GM10266 (cell line): ENCODE results near the gene DUSP18.

Source experiments
- DNase-seq: peaks from one replicate; pipeline ENCODE4 v3.0.0; 2012; ENCODE audit errors: extremely low spot score
- TF ChIP-seq, protein P1 (sequence below): IDR thresholded peaks from 2 replicates; pipeline ENCODE4 v1.5.1; 2012; ENCODE audit warnings: mild to moderate bottlenecking, low read depth; ENCODE audit not compliant: control insufficient read depth, insufficient read depth; ENCODE audit errors: missing control alignments

The DUSP18 gene

GRCh38 chr22:30701872-30702271 is 34.2 kb upstream of the DUSP18 start:
- no peak for DNase-seq
- TF ChIP-seq, protein P1, sequence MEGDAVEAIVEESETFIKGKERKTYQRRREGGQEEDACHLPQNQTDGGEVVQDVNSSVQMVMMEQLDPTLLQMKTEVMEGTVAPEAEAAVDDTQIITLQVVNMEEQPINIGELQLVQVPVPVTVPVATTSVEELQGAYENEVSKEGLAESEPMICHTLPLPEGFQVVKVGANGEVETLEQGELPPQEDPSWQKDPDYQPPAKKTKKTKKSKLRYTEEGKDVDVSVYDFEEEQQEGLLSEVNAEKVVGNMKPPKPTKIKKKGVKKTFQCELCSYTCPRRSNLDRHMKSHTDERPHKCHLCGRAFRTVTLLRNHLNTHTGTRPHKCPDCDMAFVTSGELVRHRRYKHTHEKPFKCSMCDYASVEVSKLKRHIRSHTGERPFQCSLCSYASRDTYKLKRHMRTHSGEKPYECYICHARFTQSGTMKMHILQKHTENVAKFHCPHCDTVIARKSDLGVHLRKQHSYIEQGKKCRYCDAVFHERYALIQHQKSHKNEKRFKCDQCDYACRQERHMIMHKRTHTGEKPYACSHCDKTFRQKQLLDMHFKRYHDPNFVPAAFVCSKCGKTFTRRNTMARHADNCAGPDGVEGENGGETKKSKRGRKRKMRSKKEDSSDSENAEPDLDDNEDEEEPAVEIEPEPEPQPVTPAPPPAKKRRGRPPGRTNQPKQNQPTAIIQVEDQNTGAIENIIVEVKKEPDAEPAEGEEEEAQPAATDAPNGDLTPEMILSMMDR, result no peak

DNA sequence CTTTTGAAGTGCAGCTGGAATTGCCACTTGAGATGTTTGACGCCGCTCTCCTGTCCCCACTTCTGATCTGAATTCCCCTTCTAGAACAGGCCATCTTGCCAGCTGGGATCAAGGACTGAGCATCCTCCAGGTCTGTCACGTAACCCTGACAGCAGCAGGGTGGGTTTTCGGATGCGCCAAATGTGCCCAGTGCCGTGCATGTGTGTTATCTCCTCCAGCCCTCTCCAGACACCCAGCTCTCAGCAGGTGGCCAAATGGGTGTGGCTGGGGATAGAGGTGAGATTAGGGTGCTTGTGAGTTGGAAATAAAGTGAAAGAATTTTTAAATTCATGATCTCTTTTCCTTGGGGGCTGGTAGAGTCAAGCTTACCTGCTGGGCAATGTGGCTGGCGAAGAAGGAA is 30.3 kb upstream of the DUSP18 start:
- no peak for DNase-seq

GRCh38 chr22:30695871-30696655 is 28.4 kb upstream of the DUSP18 start:
- DNase-seq, result no peak
- TF ChIP-seq, protein P1, result no peak

More for the DNA sequence above, 30.3 kb upstream of the DUSP18 start:
- TF ChIP-seq, protein P1, result no peak

GRCh38 chr22:30695351-30695851 is 27.7 kb upstream of the DUSP18 start:
- DNase-seq, result no peak
- TF ChIP-seq, protein P1, result no peak

DNA sequence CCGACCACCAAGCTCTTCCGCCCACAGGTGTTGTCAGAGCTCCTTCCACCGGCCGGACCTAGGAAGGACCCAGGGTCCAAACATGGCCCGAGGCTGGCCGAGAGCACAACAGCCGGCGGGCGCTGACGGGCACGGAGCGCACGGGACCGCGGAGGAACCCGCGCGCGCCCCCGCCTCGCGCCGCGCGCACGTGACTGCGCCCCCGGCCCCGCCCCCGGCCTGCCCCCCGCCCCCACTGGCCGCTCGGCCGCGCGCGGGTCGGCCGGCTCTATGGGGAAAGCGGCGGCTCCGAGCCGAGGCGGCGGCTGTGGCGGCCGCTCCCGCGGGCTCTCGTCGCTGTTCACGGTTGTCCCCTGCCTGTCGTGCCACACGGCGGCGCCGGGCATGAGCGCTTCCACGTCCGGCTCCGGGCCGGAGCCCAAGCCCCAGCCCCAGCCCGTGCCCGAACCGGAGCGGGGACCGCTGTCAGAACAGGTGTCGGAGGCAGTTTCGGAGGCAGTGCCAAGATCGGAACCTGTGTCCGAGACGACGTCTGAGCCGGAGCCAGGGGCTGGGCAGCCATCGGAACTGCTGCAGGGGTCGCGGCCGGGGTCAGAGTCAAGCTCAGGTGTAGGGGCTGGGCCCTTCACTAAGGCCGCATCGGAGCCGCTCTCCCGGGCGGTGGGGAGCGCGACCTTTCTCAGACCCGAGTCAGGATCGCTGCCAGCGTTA is 27.1 kb upstream of the DUSP18 start, which contains the start of gene OSBP2:
Gene OSBP2, plus strand, starts transcription at position 235 of the 711 bp plus-strand sequence. Its CDS starts 36 bp downstream, at position 271.
- TF ChIP-seq, protein P1, result no peak
- DNase-seq, result peak; percentile 45

DNA sequence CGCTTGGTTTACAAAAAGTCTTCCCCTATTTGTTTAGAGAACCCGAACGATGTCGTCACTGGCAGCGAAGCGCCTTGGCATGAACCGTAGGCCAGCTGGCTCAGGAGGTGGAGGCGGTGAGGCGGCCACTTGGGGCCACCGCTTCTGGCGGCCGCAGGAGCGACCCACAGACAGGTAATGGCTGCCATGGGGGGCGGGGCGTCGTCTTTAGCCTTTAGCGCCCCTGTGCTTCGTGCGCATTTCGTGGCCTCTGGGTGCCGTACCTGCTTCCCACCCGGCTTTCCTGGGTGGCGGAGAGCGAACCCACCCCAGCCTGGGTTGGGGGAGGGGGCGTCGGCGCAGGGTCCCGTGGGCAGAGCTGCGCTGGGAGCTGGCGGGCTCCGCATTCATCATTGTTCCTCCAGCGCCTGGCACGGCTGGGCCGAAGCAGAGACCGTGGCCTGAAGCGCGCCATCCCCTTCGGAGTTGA is 26.5 kb upstream of the DUSP18 start:
- TF ChIP-seq, protein P1, result no peak
- DNase-seq, result peak; percentile 43

DNA sequence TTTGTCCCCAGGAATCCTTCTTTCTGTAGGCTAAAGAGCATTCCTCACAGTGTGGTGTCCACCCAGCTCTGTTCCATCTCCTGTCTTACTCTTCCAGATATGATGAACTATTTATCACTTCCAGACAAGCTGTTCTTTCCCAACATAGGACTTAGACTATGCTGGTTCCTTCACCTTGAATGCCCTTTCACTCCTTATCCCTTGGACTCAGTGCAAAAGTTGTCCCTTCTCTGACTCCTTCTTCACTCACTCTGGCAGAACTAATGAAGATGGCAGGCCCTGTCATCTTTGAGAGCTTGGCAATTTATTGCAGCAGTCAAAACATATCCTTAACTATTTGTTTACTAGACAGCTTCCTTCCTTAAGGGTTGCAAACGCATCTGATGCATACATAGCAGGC is 23.5 kb upstream of the DUSP18 start:
- TF ChIP-seq, protein P1, result no peak
- no peak for DNase-seq
